Stimulated activated CD8-positive, alpha-beta memory T cell treated with anti-CD3 and anti-CD28 coated beads, Interleukin-4, amount 100 ng/mL, for 48 hours (primary cell): ENCODE results near the gene KRTAP5-3.
A peak's percentile ranks its signal among the peaks of the same experiment; 100 is the strongest.
"Not testable (repeated sequence)": the region's sequence is repeated elsewhere in the genome, so short reads cannot be mapped to it uniquely, and the experiment has no call there.

Experiments
- DNase-seq: peaks from one replicate; pipeline ENCODE4 v3.0.0-alpha.2; 2020

The KRTAP5-3 gene, protein sequence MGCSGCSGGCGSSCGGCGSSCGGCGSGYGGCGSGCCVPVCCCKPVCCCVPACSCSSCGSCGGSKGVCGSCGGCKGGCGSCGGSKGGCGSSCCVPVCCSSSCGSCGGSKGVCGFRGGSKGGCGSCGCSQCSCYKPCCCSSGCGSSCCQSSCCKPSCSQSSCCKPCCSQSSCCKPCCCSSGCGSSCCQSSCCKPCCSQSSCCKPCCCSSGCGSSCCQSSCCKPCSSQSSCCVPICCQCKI

DNA sequence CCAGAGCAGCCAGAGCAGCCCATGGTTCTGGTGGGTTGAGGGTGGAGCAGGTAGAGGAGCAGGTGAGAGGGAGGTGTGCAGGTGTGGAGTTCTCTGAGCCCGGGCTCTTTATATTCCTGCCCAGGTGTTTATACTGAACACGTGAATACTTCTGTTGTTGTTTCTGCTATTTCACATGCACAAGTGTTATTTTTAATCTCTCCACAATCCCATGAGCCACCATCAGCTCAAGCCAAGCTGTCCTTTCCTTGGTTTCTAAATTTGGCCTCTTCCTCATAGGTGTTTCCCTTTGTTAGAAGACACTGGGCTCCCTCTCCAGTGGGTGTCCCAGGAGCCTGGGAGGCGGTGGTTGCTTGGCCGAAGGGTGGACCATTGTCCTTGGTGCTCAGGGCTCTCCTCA lies at the start of gene KRTAP5-3:
TSS of gene KRTAP5-3 (minus strand) at position 101 of the 400 bp plus-strand sequence. CDS start at position 23, 78 bp downstream.
- no peak for DNase-seq

DNA sequence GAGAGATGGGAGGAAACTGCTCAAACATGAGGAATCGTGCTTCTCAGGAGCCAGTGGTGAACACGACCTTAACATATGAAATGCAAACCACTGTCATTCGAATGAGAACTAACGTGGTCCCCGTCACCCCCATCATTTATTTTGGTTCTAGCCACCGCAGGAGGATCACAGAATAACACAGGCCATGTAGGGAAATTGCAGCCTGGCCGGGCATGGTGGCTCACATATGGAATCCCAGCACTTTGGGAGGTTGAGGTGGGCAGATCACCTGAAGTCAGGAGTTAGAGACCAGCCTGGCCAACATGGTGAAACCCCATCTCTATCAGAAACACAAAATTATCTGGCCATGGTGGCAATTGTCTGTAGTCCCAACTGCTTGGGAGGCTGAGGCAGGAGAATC lies 48.4 kb upstream of the KRTAP5-3 start:
- peak; percentile 14 for DNase-seq

DNA sequence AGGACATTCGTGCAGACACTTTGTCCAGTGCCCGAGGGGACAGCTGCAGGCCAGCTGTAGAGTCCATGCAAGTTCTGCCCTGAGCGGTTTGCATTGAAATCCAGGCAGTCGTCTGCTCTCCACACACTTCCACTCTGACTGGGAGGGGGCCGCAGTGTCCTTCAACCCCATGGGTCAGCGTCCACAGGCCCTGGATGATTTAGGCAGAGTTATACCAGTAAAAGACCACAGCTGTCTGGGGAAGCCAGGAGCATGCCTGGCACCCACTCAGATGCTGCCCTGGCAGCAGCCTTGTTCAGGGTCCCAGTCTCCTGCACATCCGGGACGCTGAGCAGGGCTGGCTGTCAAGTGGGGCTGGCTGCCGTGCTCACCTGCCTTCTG lies 47.8 kb upstream of the KRTAP5-3 start:
- peak; percentile 16 for DNase-seq

DNA sequence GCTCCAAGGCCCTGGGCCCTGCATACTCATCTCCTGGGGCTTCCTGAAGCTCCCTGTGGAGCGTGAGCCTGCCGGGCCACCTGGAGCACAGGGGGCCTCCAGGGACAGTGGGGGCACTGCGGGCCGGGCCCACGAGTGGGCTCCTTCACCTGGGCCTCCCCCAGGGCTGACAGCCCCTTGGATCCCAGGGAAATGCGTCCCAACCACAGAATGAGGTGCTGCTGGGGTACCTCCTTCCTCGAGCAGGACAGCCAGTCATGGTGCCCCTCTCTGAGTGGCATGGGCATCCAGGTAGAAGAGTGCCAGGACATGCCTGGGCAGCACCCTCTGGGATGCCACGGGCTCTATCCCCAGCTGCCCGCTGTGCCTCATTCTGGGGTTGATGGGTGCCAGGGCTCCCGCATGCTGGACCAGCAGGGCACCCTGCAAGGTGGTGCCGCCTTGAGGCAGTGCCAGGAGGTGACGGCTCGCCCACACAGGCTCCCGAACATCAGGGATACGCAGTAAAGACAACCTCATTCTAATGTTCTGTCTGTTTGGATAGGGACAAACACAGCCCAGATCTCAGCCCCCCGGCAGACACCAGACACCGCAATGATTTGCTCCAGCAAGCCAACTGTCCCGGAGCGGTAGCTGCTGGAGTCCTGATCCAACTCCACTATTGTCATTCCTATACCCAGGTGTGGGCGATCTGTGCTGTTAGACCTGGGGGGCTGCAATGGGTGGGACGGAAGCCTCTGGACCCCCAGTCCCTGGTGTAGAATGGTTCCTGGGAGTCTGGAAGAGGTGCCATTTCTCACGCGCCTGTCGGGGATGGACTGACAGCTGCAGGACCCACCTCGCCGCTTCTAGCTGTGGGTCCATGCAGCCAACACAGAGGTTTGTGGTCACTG lies 47.2 kb upstream of the KRTAP5-3 start:
- DNase-seq = peak; percentile 6

DNA sequence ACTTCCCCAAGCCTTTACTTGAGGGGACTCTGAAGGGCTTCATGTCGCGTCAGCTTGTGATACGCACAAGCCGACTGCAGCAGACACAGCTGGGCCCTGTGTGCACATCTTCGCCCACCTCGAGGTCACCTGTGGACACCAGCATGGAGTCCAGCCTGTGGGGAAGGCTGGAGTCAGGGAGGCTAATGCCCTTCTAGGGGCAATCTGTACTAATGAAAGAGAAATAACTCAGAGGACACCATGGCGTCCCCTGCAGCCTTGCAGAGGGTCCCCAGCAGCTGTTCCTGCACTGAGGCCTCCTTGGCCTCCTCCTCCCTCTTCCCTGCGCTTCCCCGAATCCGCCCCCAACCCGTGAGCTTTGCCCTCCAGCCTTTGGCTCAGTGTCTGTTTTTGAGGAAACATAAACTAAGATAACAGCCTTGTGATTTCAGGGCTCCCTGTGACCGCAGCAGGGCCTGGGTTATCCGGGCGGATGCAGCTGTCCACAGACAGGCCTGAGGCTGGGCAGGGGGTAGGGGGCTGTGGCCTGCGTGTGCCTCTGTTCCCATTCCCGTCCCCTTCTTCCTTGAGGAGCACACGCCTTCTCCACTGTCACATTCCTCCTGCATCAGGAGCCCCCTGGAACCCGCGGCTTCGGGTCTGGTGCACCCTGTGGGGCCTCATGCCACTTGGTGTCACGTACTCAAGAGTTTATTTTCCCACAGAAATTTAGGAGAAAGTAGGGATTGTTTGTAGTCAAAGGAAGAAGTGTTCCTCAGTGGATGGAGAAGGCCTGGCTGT lies 46.3 kb upstream of the KRTAP5-3 start:
- no peak for DNase-seq

DNA sequence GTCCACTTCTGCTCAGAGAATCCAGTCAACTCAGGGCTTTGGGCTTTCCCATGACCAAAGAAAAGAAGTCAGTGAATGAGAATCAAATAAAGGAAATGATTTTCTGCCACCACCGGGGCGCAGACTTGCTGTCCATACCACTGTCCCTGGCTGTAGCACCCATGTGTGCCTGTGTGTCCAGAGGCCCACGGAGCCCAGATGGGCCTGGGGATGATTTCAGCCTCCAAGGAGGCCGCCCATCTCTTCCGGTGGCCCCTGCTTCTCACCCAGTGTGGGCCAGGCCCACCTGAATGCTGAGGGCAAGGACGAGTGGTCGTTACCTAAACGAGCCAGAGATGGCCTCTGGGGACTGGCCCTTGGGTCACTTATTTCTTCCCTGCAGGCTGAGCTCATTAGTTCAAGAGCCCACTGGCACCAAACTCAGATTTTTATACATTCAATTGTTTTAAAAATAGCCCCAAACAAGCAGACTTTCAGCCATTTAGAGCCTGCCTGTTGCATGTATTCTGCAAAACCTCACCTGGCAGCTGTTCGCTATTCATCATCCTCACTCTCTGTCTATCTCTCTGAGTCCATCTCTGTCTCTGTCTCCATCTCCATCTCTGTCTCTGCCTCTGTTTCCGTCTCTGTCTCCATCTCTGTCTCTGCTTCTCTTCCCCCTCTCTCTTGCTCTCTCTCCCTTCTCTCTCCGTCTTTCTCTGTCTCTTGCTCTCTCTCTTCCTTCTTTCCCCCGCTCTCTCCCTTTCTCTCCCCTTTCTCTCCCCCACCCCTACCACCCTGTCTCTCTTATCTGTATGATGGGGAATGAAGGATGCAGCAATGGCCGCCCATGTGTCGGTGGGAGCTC lies 45.5 kb upstream of the KRTAP5-3 start:
- DNase-seq = no peak

DNA sequence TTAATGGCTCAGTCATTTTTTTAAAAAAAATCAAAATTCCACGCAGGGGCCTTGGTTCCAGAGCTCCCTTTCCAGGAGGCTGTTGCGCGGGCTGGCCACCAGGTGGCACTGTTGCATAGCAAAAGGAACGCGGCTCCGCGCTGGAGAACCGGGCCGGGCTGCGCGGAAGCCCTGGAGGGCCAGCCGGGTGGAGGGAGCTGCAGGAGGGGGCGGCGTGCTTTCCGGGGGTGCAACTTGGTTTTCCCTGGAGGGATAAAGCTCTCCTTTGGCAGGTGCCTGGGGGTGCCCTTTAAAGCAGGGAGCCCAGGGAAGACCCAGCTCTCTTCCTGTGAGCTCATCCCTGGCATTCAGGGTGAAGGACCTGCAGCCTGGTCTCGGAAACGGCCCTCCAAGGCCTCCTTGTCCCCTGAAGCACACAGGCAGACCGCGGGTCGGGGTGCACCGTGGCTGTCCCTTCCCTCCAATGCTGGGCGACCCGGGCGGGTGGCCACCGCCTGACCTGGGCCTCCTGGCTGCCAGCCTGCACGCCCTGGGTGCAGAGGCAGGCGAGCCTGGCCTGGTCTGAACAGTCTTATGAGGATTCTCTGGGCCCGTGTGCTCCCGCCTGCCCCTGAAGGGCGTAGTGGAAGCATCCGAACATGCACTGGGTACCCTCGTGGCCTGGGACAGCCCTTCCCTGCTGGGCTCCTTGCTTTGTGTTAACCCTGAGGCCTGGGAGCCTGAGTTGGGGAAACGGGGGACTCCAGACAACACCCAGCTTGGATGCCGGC lies 44.7 kb upstream of the KRTAP5-3 start:
- peak; percentile 90 for DNase-seq

DNA sequence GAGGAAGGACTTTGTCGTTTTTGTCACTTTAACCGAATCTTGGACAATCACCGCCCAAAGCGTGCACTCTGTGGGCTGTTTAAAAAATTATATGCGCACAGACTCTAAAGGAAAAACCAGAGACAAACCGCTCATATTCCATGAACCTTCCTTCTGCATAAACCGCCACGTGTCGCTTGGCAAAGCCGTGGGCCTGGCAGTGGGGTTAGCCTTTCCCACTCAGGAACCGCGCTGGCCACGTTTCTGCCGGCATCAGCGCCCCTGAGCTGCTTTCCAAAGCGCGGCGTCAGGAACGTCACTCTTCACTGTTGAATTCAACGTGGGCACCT lies 44.1 kb upstream of the KRTAP5-3 start:
- DNase-seq = no peak

DNA sequence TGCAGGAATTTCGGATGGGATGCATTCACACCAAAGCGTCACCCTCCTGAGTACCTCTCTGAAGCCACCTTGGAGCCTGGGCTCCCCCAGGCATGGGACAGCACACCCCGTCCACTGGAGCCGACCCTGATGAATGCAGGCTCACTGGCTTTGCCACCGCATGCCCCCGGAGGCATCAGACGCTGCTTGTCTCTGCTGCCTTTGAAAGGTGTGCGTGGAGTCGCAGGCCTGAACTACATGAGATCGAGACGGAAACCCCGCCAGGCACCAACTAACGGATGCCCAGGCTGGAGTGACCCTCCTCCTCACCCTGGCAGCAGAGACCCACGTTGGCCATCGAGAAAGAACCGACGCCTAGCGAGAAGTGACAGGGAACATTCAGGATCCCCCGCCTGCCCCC lies 43.8 kb upstream of the KRTAP5-3 start:
- DNase-seq = no peak

DNA sequence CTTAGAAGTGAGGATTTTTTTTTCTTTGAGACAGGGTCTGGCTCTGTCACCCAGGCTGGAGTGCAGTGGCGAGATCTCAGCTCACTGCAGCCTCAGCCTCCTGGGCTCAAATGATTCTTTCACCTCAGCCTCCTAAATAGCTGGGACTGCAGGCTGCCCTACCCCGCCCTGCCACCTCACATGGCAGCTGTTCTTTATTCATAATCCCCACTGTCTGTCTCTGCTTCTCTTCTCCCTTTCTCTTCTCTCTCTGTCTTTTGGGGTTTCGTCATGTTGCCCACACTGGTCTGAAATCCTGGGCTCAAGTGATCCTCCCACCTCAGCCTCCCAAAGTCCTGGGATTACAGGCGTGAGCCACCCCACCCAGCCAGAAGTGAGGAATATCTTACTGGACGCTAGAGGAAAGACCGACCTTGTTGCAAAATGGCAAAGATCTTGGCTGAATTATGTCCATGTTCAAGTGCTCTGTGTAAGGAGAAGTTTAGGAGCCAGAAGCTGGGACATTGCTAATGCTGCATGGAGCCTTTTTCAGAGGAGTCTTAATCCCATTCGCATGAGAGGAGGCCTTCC lies 43.2 kb upstream of the KRTAP5-3 start:
- DNase-seq = no peak

DNA sequence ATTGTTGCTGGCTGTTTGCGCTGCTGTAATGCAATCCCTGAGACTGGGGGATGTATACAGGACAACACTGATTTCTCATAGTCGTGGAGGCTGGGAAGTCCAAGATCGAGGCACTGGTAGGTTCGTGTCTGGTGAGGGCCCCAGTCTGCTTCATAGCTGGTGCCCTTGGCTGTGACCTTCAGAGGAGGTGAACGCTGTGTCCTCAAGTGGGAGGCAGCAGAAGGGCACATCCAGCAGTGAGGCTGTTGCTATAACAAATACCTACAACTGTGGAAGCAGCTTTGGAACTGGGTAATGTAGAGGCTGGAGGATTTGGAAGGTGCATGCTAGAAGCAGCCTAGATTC lies 42.6 kb upstream of the KRTAP5-3 start:
- no peak for DNase-seq

DNA sequence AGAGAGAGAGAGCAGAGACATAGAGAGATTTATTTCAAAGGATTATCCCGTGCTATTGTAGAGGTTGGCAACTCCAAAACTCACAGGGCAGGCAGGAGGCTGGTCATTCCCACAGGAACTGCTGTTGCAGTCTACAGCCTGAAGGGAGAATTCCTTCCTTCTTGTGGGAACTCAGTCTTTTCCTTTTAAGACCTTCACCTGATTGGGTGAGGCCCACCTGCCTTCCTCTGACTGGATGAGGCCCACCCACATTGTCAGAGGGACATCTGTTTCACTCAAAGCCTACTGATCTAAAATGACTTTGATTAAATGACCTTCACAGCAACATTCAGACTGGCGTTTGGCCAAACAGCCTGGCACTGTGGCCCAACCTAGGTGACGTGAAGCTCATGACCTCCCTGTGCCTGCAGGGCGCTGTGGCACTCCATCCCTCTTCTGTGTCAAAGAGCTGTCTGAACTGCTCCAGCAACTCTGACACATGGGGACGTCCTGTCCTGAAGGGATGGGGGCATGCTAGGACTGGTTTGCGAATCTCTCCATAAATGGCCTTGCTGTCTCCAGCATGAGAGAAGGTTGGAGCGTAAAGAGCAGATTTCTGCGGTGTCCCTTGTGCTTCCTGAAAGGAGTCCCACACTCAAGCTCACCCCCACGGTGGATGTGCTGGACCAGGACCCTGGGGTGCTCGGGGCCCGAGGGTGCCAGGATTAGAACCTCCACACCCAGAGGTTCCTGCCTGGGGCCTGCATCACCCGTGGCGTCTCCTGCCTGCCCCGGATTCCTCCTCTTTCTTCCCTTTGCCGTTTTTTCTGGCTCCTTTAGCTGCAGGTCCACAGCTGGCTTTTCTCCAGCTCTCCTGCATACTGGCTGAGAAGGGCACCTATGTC lies 42.0 kb upstream of the KRTAP5-3 start:
- no peak for DNase-seq

DNA sequence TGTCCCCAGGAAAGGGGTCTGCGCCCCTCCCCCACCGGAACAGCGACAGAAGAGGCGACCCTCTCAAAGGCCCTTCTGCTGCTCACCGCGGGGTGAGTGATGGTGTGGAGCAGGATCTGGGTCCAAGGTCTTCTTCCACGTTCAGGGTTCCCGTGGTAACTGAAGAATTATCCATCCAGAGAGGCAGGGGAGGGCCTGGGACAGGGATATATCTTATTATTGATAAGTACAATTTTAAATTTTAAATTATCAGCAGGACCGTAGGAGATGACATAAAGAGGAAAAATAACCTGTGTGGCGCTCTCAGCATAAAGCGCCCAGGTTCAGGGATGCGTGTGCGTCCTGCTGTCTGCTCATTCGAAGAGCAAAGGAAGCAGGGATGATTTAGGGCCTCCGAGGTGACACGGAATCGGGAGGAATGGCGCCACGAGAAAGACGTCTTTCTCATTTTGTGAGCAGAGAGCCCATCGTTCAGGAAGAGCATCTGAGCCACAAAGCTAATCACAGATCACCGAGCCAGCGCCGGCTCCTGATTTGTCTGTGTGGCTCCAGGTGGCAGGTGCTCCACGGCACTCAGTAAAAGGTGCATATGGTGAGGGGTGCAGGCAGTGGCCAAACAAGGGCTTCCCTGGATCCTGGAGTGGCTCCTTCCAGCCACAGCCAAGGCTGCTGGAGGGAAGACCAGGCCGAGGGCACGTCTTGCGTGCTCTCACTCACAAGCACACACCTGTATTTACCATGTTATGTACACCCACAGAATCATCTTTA lies 40.6 kb upstream of the KRTAP5-3 start:
- DNase-seq = no peak

DNA sequence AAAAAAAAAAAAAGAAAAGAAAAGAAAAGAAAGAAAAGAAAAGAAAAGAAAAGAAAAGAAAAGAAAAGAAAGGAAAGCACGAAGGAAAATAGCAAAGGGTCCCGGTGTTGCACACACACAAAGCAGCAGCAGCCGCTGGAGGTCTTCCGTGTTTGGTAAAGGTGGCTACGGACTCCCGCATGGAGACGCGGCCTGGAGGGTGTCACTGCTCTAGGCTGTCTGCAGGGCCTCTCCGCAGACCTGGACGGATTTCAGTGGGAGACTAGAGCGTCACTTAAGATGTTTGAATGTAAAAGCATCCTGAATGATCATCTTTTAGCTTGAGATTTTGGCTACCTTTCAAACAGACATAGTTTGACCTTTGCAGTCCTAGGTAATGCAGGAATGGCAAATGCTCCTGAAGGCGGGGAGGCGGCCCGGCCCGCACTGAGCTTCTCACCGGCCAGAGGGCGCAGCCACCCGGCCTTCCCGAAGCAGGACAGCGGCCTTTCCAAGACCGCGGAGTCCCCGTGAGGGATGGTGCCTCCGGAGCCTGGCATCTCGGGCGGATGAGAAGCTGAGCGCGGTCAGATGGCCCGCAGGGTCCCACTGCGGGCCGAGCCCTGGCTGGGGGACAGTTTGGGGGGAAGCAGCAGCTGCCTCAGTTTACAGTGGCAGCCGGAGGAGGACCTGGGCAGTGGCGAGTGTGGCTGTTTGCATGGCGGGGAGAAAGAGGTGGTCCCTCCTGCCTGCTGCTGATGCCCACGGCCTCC lies 39.8 kb upstream of the KRTAP5-3 start:
- no peak for DNase-seq

DNA sequence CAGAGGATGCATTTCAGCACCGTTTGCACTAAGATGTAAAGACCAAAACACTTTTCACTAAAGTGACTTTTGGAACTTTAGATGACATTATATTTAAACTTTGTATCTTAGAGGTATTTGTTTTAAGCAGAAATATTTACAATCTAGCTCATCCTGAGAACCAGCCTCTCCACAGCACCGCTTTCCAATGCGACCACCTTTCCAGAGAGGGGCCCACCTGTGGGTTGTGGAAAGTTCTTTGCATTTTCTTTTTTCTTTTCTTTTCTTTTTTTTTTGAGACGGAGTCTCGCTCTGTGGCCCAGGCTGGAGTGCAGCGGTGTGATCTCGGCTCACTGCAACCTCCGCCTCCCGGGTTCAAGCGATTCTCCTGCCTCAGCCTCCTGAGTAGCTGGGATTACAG lies 38.3 kb upstream of the KRTAP5-3 start:
- not testable (repeated sequence) for DNase-seq

DNA sequence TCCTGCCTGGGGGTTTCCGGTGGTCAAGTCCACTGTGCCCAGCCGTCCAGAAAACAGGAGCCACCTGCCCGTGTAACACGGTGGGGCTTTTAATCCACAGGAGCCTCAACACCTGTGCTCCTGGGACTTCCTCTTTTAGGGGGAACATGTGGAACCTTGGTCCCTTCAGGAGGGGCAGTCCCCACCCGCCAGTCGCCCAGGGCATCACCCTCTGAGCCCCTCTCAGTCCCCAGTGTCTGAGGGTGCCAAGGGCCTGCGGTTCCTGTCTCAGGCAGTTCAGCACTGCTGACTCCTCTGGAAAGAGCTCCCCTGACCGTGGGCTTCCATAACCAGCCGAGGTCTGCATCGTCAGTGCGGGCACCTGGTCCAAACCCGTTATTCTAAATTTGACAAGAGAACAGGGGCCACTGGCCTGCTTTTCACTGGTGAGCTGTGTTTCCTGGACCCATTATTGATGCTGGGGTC lies 37.1 kb upstream of the KRTAP5-3 start:
- DNase-seq = no peak

DNA sequence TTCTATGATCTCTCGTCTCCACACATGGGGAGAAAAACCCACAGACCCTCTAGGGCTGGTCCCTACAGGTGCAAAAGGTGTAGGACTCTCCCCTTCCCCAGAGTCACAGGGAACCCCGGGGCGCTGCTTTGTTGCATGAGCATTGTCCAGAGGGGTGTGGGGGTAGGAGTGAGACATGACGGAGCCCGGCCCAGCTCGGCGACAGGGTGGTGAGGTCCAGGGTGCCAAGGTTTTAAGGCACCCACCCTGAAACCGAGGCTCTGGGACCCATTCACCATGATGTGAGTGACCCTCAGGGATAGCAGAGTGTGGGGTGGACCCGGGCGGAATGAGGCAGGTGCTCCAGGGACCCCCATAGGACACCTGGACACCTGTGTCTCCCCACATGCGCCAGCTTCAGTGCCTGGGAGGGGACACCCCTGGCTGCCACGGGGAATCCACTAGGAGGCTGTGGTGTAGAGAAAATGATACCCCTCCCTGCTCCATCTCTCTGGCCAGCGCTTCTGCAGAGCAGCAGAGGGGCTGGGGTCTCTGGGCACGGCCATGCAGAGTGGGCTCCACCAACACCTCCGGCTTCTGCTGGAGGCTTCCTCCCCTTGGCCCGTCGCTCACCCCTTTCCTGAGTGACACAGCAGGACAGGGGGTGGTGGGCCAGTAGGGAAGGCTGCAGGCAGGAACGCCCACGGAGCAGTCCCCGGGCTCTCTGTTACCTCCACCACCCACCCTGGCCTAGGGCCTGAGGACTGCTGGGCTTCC lies 36.5 kb upstream of the KRTAP5-3 start:
- DNase-seq = no peak

DNA sequence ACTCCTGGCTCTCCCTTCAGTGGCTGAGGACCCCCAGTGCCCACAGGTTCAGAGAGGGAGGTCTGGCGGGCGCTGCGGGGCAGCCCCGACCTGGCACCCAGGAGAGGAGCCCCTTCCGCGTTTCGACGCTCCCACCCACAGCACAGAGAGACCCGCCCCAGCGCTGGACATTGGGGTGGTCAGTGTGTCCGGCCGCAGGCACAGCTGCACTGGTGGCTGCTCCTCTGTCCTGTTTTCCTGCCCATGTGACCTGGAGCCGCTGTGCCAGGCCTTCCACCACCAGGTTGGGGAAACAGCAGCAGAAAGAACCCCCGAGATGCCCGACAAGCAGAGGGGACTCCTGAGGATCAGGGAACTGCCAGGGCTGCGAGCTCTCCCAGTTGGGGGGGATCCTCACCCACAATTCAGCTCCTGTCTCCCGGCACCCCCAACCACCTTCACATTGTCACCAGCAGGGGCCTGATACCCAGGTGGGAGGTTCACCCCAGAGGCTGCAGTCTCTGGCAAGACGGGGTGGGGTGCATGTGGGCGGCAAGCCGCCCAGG lies 35.0 kb upstream of the KRTAP5-3 start:
- no peak for DNase-seq
